Peyer's patch (tissue), 4 donors: ENCODE results near the gene SOX5.

Source experiments
- POLR2A ChIP-seq, 2 donors: fragments of 450-650 bp; IDR thresholded peaks; one replicate each; pipeline ENCODE4 v1.5.1; 2017; ENCODE audit warnings: antibody characterized with exemption in 2 of 2, mild to moderate bottlenecking in 2 of 2, moderate library complexity in 2 of 2
- TF ChIP-seq, protein P1 (sequence below), 6 experiments: fragments of 450-650 bp in 4 of 6; fragments of 200-600 bp in 2 of 6; sonication (generic) in 1 of 6; IDR thresholded peaks; one replicate each; pipeline ENCODE4 v1.5.1; 2017 to 2019; ENCODE audit warnings: antibody characterized with exemption in 6 of 6, mild to moderate bottlenecking in 3 of 6, moderate library complexity in 1 of 6

DNA sequence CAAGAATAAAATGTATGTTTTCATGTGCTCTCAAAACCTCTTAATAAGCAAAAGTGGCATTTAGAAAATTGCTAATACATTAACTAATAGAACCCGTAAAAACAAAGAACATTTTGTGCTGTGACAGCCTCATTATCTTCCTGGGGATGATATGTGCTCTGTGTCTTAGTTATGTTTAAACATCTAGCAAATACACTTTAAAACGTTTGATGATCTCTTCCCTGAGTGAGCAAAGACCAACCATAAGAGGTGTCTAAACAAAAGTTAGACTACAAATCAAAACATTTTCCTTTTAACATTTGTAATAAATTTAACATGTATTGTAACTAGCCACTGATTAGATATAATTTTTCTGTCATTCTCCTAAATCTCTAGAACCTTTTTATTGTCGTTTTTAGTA is 95.8 kb downstream of the SOX5 start:
- no peak for TF ChIP-seq POLR2A (IDR thresholded peaks at IDR 0.05)
- TF ChIP-seq, protein P1, sequence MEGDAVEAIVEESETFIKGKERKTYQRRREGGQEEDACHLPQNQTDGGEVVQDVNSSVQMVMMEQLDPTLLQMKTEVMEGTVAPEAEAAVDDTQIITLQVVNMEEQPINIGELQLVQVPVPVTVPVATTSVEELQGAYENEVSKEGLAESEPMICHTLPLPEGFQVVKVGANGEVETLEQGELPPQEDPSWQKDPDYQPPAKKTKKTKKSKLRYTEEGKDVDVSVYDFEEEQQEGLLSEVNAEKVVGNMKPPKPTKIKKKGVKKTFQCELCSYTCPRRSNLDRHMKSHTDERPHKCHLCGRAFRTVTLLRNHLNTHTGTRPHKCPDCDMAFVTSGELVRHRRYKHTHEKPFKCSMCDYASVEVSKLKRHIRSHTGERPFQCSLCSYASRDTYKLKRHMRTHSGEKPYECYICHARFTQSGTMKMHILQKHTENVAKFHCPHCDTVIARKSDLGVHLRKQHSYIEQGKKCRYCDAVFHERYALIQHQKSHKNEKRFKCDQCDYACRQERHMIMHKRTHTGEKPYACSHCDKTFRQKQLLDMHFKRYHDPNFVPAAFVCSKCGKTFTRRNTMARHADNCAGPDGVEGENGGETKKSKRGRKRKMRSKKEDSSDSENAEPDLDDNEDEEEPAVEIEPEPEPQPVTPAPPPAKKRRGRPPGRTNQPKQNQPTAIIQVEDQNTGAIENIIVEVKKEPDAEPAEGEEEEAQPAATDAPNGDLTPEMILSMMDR (IDR thresholded peaks at IDR 0.05), result no peak
